BJ (cell line): ENCODE data around the gene SLC16A8. TPM values are rescaled to one million over a fixed set of nuclear protein-coding genes. Genes with fewer than 3 reads are reported as not detected.

Source experiments
- CTCF ChIA-PET: fragments of 350-600 bp; formaldehyde crosslinking; extraction: SDS; loops from one replicate; lab custom pipeline; 2021; ENCODE audit warnings: antibody characterized with exemption, inconsistent platforms; lab: Yijun Ruan, JAX
- POLR2A ChIA-PET: fragments of 300-600 bp; sonication (Branson Sonifier 250); formaldehyde crosslinking; extraction: SDS; loops from one replicate; lab custom pipeline; 2021; ENCODE audit warnings: antibody characterized with exemption; lab: Charles Lee
- DNase-seq: peaks from one replicate; pipeline ENCODE4 v3.0.0-alpha.2; 2011; ENCODE audit warnings: low read depth
- H3K27me3 ChIP-seq: 2 replicates; pipeline ENCODE4 v1.6.0; 2011; ENCODE audit warnings: low read length; ENCODE audit not compliant: control insufficient read depth, insufficient read depth
- H3K36me3 ChIP-seq: 2 replicates; pipeline ENCODE4 v1.5.1; 2011; ENCODE audit warnings: low read length; ENCODE audit not compliant: control insufficient read depth, insufficient read depth
- H3K4me3 ChIP-seq: 2 replicates; pipeline ENCODE4 v1.5.1; 2011; ENCODE audit warnings: low read depth, mild to moderate bottlenecking, control low read depth, low read length
- polyA plus RNA-seq: library from polyadenylated mRNA; depleted of rRNA; stranded (reverse); fragments of >200 nt; gene quantifications from 2 replicates; pipeline ENCODE4 v1.2.3, GENCODE V29; 2011
- TF ChIP-seq, protein P1 (sequence below): IDR thresholded peaks from 2 replicates; pipeline ENCODE4 v1.5.1; 2011; ENCODE audit warnings: low read depth, mild to moderate bottlenecking, control low read depth, inconsistent platforms, low read length, moderate library complexity; ENCODE audit not compliant: insufficient read depth

SLC16A8 gene
- polyA plus RNA-seq, 1 experiment = 0.10 TPM

DNA sequence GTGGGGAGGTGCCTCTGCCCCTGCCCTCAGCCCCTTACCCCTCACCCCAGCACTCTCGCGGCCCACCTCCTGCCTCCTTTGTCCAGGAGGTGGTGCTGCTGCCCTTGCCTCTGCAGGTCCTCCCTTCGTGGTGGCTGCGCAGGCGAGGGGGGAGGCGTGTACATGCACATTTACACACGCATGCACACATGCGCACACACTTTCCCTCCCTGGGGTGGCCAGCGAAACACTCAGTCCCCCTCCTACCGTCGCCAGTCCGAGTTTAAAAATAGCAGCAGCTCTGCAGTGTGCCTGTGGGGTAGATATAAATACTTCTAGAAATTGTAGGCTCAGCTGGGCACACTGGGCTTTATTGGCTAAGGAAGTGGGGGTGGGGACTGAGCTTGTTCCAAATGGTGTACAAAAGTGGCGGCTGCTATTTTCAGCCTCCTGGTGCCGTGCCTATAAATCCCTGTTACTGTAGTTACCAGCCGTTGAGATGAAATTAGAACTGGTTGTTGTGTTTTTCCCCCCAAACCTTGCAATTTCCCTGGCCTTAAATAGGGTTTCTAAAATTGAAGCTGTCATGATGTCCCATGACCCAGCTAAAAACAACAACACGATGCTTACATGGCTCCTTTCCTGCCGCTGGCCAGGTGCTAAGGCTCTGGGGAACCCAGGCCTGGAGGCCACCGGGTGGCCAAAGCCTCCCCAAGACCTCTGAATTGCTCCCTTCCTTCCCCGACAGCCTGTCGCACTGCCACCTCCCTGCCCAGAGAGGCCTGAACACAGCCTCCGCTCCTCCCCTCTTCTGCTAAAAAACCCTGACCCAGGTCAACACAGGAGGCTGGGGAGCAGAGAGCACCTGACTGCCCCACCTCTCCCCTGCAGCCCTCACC lies 14.4 kb downstream of the SLC16A8 start:
- POLR2A ChIA-PET = no interaction called here
- CTCF ChIA-PET = interaction anchor here (0.6 to 2.8 kb wide), 17 partner anchors 11 to 783 kb away, joined by 3 to 14 read pairs (median 3); partner anchors contain the start of genes KDELR3, PICK1 and SLC16A8
- TF ChIP-seq, protein P1, sequence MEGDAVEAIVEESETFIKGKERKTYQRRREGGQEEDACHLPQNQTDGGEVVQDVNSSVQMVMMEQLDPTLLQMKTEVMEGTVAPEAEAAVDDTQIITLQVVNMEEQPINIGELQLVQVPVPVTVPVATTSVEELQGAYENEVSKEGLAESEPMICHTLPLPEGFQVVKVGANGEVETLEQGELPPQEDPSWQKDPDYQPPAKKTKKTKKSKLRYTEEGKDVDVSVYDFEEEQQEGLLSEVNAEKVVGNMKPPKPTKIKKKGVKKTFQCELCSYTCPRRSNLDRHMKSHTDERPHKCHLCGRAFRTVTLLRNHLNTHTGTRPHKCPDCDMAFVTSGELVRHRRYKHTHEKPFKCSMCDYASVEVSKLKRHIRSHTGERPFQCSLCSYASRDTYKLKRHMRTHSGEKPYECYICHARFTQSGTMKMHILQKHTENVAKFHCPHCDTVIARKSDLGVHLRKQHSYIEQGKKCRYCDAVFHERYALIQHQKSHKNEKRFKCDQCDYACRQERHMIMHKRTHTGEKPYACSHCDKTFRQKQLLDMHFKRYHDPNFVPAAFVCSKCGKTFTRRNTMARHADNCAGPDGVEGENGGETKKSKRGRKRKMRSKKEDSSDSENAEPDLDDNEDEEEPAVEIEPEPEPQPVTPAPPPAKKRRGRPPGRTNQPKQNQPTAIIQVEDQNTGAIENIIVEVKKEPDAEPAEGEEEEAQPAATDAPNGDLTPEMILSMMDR = peak; percentile 75
- peaks cover 24% of the 10 kb centered on the region for H3K36me3 ChIP-seq
- H3K27me3 ChIP-seq = no peaks in the 10 kb centered on the region
- no peak for DNase-seq
- H3K4me3 ChIP-seq = no peak overlapping the region

DNA sequence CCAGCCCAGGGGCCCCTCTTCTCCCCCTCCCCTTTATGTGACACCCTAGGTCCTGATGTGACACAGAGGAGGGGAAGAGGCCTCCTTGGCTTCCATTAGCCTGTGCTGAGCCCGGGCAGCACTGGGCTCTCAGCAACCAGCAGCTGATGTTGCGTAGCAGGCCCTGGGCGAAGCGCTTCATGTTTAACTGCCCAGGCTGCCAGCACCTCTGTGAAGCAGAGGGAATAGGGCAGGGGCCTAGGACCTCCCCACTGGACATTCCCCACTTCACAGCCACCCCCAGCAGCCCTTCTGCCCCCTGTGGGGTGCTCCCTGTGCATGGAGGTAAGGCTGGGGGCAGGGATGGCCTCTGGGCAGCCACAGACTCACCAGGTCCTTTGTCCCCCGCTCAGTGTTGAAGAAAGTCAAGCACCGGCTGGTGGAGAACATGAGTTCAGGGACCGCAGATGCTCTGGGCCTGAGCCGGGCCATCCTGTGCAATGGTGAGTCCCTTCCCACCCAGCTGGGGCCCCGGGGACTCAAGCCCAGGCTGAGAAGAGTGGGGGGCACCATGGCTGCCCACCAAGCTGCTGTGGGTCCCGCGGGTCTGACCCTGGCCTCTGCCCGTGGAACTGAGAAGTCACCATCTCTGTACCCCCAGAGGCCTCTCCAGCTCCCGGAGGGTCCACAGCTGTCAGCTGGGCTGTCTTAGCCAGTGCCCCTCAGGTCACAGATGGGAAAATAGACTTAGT lies 15.2 kb downstream of the SLC16A8 start:
- ChIA-PET CTCF (interaction anchor here (0.9 to 2.8 kb wide), 12 partner anchors 10 to 503 kb away, joined by 3 to 14 read pairs (median 4); partner anchors contain the start of genes PICK1 and SLC16A8), POLR2A (no interaction called here)
- TF ChIP-seq, protein P1 = no peak
- H3K27me3 ChIP-seq = no peaks in the 10 kb centered on the region
- peaks cover 24% of the 10 kb centered on the region for H3K36me3 ChIP-seq
- no peak overlapping the region for H3K4me3 ChIP-seq
- DNase-seq = no peak

DNA sequence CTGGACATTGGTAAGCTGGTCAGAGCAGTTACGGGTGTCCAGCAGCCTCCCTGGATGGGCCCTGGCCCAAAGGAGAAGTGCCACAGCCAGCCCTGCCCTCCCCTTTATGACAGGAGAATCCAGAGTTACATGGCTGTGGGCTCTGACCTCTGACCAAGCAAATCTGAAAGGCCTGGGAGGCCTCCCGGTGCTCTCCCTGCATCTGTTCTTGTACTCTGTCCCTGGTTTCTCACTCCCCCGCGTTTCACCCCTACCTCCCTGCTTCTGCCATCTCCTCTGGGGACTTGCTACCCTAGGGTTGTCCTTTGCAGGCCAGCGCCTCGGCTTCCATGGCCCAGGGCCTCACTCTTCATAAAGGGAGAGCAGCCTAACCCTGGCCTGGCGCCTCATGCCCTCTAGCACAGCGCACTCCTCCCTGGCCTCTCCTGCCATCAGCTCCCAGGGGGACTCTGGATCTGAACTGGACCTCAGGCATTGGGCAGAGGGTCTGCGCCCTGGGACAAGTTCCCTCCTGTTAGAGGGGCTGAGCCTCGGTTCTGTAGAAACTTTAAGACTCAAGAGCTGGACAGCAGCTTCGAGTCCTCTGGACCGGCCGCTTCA lies 16.1 kb downstream of the SLC16A8 start:
- CTCF ChIA-PET = interaction anchor here (0.9 to 2.8 kb wide), 6 partner anchors 11 to 504 kb away, joined by 4 to 14 read pairs (median 8); partner anchors contain the start of gene PICK1

DNA sequence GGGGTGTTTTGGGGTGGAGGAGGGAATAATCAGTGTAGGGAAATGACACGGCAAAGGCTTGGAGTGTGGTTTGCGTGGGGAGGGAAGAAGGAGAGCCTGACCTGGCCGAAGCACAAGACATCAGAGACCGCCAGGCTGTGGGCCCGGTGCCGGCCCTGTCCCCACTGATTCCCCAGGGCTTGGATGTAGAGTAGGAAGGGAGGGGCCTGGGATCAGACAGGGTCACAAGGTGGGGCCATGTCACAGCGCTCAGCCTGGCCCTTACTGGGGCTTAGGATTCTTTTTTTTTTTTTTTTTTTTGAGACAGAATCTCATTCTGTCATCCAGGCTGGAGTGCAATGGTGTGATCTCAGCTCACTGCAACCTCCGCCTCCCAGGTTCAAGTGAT lies 17.0 kb downstream of the SLC16A8 start:
- TF ChIP-seq, protein P1 = no peak

More for the DNA sequence above, 16.1 kb downstream of the SLC16A8 start:
- POLR2A ChIA-PET = no interaction called here
- Histone ChIP-seq H3K4me3 (no peak overlapping the region), H3K27me3 (no peaks in the 10 kb centered on the region), H3K36me3 (peaks cover 18% of the 10 kb centered on the region)
- DNase-seq = no peak
- TF ChIP-seq, protein P1 = no peak

More for the DNA sequence above, 17.0 kb downstream of the SLC16A8 start:
- ChIA-PET POLR2A (no interaction called here), CTCF (no interaction called here)
- Histone ChIP-seq H3K27me3 (no peaks in the 10 kb centered on the region), H3K36me3 (peaks cover 16% of the 10 kb centered on the region), H3K4me3 (no peak overlapping the region)
- DNase-seq = no peak
